ENCODE results near the gene MOGAT1.
A peak's percentile ranks its signal among the peaks of the same experiment; 100 is the strongest.
"Not testable (repeated sequence)": the region's sequence is repeated elsewhere in the genome, so short reads cannot be mapped to it uniquely, and the experiment has no call there.

The MOGAT1 gene

DNA sequence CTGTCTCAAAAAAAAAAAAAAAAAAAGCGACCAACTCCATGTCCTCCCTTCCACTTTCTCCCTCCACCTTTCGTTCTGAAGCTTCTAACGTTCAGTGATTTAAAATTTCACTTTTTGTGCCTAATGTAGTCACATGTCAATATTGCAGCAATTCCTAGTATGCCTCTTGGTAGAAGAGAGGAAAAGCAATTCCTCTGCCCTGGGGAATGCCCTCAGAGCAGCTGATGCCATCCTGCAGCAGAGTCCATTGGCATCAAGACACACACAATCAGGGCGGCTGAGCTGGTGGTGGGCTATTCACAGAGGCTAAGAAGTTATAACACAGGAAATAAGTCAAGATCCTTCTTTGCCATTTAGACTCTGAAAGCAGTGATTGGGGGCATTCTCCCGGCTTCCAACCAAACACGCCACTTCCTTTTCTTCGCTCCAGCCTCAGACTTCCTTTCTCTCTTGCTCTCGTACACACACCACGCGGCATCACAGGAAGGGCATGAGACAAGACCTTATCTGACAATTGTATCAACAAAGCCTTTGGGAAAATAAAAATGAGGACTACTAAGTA, 71.9 kb downstream of the MOGAT1 start:
- DNase-seq: peak in 3 of 14 donors; percentile 7 to 15 (median 13)

DNA sequence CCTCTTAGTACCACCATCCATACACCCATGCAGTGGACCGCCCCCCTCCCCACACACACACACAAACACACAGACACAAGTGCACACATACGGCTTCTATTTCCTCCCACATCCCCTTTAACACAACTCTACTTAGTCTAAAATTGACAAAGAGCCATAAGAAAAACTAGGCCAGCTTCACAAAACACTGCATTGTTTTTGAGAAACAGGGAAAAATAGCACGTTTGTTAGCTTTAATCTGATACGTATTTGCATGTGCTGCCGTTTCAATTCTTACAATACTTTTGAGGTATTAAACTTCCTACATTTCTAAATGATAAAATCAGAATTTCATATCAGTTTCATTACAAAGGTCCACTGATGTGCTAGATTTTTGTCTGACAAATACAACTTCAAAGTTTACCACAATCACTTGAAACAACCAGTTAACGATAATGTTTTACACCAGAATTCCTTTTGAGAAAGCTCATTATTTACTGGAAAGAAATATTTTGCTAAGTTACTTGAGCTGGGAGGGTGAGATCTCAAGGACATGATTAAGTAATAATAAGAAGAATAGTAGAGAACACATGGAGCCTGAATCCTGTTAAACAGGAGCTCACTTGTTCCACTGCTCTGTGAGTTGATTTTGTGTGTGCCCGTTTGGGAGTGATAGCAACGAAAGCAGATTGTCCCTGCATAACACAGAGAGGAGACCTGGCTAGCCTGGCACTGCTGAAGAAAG, 74.5 kb downstream of the MOGAT1 start:
- DNase-seq: peak in 1 of 14 donors; percentile 6

DNA sequence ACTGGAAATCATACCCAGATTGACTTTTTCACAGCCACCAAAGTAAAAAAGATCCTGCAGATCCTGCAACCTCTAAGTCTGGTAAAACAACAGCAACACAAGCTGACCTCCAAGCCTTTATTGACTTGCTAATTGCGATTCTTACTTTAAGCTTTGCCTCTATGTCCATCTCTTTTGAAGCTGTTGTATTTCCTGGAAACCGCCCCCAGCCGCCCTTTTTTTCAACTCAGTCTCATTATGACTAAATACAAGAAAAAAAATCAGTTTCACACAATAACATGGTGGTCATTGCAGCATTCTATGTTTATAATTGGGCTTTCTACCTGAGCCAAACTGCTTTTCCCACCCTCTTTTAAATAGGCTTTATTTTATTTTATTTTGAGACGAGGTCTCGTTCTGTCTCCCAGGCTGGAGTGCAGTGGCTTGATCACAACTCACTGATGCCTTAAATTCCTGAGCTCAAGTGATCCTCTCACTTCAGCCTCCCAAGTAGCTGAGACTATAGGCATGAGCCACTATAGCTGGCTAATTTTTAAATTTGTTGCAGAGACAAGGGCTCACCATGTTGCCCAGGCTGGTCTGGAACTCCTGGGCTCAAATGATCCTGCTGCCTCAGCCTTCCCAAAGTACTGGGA, 76.2 kb downstream of the MOGAT1 start:
- DNase-seq: no peak

DNA sequence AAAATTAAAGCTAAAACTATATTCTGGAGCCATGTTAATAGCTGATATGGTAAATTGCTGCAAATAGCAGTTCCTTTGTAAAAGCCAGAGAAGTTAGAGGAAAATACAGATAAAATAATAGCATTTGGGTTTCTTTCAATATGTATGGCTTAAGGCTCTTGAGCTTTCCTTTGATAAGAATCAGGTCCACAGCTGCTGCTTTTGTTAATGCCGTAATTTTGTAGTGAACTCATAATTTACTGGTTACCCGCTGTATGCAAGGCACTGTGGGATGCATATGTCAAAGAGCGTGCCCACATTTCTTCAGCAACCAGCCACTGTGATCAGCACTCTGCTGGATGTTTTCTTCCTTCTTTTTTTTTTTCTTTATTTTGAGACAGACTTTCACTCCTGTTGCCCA, 79.1 kb downstream of the MOGAT1 start:
- no peak for DNase-seq

DNA sequence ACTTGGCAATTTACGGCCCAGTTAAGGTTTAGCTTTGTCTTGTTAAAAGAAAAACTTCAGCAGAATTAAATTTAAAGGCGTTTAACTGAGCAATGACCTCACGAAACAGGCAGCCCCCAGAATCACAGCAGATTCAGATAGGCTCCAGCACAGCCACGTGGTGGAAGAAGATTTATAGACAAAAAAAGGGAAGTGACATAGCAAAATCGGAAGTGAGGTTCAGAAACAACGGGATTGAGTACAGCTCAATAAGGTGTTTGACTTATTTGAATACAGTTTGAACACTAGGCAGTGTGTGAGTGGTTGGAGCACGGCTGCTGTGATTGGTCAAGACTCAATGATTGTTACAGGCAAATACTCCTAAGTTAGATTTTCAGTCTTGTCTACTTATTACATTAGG, 79.8 kb downstream of the MOGAT1 start:
- DNase-seq: no peak

DNA sequence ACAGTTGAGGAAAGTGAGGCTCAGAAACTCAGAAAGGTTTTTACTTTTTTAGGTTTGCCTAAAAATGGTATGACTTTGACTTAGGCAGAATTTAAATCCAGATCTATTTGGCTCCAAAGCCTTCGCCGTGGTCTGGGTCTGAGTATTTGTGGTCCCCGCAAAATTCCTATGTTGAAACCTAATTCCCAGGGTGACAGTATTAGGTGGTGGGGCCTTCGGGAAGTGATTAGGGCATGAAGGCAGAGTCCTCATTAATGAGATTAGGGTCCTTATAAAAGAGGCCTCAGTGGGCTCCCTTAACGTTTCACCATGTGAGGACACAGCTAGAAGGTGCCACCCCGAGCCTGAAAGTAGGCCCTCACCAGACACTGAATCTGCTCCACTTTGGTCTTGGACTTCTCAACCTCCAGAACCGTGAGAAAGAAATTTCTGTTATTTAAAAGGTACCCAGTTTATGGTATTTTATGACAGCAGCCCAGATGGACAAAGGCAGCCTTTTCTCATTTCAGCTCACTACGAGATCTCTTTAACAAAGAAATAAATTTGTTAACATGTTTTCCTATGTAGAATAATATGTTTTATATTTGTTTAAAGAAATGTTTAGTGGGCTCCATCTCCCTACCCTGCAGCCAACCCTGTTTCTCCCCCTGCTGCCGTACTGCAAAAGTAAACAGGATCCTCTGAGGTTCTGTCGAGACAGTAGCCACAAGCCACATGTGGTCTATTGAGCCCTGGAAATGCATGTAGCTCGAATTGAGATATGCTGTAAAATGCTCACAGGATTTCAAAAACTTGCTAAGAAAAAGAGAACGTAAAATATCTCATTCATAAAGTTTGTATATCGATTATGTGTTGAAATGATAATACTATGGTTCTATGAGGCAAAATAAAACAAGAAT, 80.6 kb downstream of the MOGAT1 start:
- no peak for DNase-seq

DNA sequence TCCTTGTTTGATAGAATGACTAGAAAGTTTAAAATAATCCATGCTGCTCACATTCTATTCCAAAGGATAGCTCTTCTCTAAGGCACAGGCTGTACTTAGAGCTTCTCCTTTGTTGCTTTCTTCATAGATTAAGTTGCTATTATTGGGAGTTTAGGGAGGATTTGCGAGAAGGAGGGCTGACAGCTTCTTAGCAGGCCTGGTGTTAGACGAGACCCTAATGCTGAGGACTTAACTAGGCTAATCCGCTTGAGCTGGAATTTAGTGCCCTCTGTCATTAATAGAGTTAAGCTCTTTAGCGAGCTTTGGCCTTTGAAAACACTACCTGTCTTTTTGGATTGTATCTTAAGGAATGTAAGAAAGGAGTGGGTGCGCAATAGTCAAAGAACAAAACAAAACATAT, 81.3 kb downstream of the MOGAT1 start:
- no peak for DNase-seq

DNA sequence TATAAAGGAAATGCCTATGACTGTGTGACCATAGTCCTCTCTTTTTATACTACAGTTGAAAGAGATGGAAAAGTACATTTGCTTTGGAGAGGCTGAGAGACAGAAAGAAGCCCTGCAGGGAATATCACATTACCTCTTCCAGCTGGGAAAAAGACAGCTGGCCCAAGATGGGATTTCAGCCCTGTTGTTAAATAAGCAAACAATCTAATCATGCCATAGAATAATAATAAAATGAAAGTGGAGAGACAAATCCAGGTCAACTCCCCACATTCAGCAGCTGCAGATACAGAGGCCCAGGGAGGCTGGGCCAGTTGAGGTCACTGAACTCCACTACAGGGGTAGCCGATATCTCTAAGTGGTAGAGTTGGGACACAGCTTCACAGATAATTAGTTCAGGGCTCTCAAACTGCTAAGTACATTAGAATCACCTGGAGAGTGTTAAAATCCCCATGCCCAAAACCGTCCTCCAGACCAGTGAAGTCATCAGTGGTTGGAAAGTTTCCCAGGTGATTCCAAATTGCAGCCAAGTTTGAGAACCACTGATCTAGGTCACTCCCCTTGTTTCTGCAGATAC, 81.9 kb downstream of the MOGAT1 start:
- DNase-seq: no peak

DNA sequence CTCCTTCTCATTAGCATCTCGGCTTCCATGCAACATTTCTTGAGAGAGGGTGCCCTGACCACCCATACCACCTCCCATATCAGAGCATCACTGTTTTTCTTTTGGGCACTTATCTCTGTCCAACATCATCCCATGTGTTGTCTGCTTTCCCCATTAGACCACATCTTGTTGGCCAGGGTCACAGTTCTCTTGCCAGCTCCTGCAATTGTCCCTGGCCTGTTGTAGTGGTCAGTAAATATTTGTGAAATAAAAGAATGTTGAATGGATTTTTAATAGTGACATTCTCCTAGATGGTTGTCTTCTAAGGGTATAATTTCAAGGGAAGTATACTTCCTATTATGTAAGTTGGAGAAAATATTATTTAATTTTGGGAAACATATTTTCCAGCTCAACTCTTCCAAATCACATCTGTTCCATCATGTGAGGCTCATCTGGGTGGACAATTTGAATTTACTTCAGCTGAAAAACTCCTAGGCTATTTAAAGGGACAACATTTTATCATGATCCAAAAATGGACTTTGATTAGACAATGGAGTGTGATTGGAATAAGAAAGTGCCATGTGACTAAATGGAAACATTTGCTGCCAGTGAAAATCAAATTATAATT, 83.0 kb downstream of the MOGAT1 start:
- DNase-seq: no peak

DNA sequence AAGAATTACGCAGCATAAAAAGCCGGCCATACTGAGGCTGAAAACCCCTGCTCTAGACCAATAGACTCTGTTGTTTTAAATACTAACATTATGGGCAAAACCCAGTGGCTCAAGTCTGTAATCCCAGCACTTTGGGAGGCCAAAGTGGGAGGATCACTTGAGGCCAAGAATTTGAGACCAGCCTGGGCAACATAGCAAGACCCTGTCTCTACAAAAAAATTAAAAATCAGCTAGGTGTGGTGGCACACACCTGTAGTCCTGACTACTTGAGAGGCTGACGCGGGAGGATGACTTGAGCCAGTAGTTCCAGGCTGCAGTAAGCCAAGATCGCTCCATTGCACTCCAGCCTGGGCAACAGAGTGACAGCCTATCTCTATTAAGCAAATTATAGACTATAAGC, 84.1 kb downstream of the MOGAT1 start:
- not testable (repeated sequence) for DNase-seq

DNA sequence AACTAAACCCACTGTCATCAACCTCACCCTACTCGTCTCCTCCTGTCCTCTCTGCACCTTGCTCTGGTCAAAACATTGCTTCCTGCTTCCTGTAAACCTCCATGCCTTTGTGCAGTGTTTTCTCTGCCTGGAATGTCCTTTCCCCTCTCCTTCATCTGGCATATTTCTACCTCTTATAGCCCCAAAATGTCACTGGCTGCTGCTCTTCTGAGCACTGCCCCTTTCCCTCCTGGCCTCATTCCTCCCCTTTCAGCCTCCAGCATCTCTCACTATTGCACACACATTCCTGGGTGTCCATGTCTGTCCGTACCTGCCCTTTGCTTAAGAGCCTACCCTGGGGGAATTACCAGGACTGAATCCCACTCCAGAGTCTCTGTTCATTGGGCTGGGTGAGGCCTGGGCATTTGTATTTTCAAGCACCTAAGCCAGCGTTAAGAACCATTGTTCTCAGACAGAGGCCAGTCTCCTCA, 84.9 kb downstream of the MOGAT1 start:
- no peak for DNase-seq

DNA sequence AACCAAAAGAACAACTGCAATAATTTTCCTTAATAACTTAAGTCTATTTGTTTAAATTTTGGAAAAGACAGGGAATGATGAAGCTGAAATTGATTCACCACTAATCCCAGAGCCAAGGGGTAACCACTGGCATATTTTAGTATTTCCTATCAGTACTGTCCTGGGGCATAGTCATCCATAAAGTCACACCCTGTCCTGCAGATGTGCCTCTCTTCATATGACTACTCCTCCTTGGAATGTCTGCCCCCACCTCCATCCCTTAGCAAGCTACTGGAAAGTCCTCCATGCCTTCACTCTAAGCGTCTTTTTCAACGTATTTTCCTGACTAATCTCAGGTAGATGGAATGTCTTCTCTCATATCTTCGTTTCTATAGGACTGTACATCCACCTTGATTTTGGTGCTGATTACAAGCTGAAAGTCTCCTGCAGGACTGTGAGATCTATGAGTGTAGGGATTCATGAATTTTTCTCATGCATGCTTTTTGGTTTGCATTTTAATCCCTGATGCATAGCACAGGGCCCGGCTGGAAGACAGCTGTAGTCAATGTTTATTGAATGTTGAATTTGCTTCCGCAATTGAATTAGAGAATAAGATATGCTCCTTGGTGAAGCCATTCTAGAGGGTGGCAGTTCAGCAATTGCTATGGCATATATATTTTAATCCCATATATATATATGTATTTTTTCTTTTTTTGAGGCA, 85.6 kb downstream of the MOGAT1 start:
- DNase-seq: no peak
